BLaER1 treated with 17β-estradiol and CSF1 and Interleukin-3, amounts not matched to agents 10 nM and 100 nM (cell line): ENCODE data around the gene DPP10.
A peak's percentile ranks its signal among the peaks of the same experiment; 100 is the strongest.

Source experiments
- H3K27ac ChIP-seq, 11 experiments: shearing (Covaris generic); formaldehyde crosslinking; 2 replicates each; pipeline ENCODE4 v1.8.1; 2022
- H3K27me3 ChIP-seq, 11 experiments: shearing (Covaris generic); formaldehyde crosslinking; 2 replicates each; pipeline ENCODE4 v1.8.1; 2022
- H3K36me3 ChIP-seq, 11 experiments: shearing (Covaris generic); formaldehyde crosslinking; 2 replicates each; pipeline ENCODE4 v1.8.1; 2022
- H3K4me1 ChIP-seq, 10 experiments: shearing (Covaris generic); formaldehyde crosslinking; 2 replicates each; pipeline ENCODE4 v1.8.1; 2022
- H3K4me2 ChIP-seq, 11 experiments: shearing (Covaris generic); formaldehyde crosslinking; 2 replicates each; pipeline ENCODE4 v1.8.1; 2022
- H3K4me3 ChIP-seq, 10 experiments: shearing (Covaris generic); formaldehyde crosslinking; 2 replicates each; pipeline ENCODE4 v1.8.1; 2022
- H3K9ac ChIP-seq, 11 experiments: shearing (Covaris generic); formaldehyde crosslinking; 2 replicates each; pipeline ENCODE4 v1.8.1; 2022
- H3K9me3 ChIP-seq, 11 experiments: shearing (Covaris generic); formaldehyde crosslinking; replicated peaks in 1 of 11; 2 replicates each; pipeline ENCODE4 v1.8.1; 2022
- H4K20me1 ChIP-seq, 11 experiments: shearing (Covaris generic); formaldehyde crosslinking; 2 replicates each; pipeline ENCODE4 v1.8.1; 2022
- Cebpa-rat ChIP-seq, 11 experiments: shearing (Covaris generic); IDR thresholded peaks; 2 replicates each; pipeline ENCODE4 v1.8.1; 2022

The DPP10 gene

GRCh38 chr2:114752425-114752824 lies 310.0 kb downstream of the DPP10 start:
- no peaks in the 10 kb centered on the region for H3K36me3 ChIP-seq
- no peak overlapping the region for H3K27ac ChIP-seq
- H3K4me2 ChIP-seq: no peak overlapping the region
- no peak overlapping the region for H3K9ac ChIP-seq
- TF ChIP-seq Cebpa-rat (IDR thresholded peaks at IDR 0.05): no peak
- no peaks in the 10 kb centered on the region for H3K9me3 ChIP-seq
- no peaks in the 10 kb centered on the region for H4K20me1 ChIP-seq
- no peak overlapping the region for H3K4me3 ChIP-seq
- no peaks in the 10 kb centered on the region for H3K4me1 ChIP-seq
- no peaks in the 10 kb centered on the region for H3K27me3 ChIP-seq

GRCh38 chr2:114753145-114753544 lies 310.7 kb downstream of the DPP10 start:
- Histone ChIP-seq H3K4me1 (no peaks in the 10 kb centered on the region), H3K27me3 (no peaks in the 10 kb centered on the region), H3K27ac (no peak overlapping the region), H3K9ac (no peak overlapping the region), H3K4me2 (no peak overlapping the region), H3K4me3 (no peak overlapping the region), H3K9me3 (no peaks in the 10 kb centered on the region), H3K36me3 (no peaks in the 10 kb centered on the region), H4K20me1 (no peaks in the 10 kb centered on the region)
- TF ChIP-seq Cebpa-rat (IDR thresholded peaks at IDR 0.05): no peak

GRCh38 chr2:114754907-114755563 lies 312.6 kb downstream of the DPP10 start:
- Histone ChIP-seq H3K4me2 (no peak overlapping the region), H3K4me1 (no peaks in the 10 kb centered on the region), H3K4me3 (no peak overlapping the region), H4K20me1 (no peaks in the 10 kb centered on the region), H3K9me3 (no peaks in the 10 kb centered on the region), H3K36me3 (no peaks in the 10 kb centered on the region), H3K27me3 (no peaks in the 10 kb centered on the region), H3K27ac (no peak overlapping the region), H3K9ac (no peak overlapping the region)
- TF ChIP-seq Cebpa-rat (IDR thresholded peaks at IDR 0.05): no peak

- Histone ChIP-seq H3K27ac (no peak overlapping the region), H3K9ac (no peak overlapping the region), H3K27me3 (no peaks in the 10 kb centered on the region), H3K4me1 (no peaks in the 10 kb centered on the region), H3K9me3 (no peaks in the 10 kb centered on the region), H4K20me1 (no peaks in the 10 kb centered on the region), H3K4me2 (no peak overlapping the region), H3K4me3 (no peak overlapping the region), H3K36me3 (no peaks in the 10 kb centered on the region)
- no peak for TF ChIP-seq Cebpa-rat (IDR thresholded peaks at IDR 0.05)
Observed at GRCh38 chr2:114762376-114762775, 319.9 kb downstream of the DPP10 start.

- Histone ChIP-seq H3K36me3 (no peaks in the 10 kb centered on the region), H3K9me3 (no peaks in the 10 kb centered on the region), H3K27ac (no peak overlapping the region), H3K27me3 (no peaks in the 10 kb centered on the region), H3K4me2 (no peak overlapping the region), H3K4me3 (no peak overlapping the region), H3K9ac (no peak overlapping the region), H4K20me1 (no peaks in the 10 kb centered on the region), H3K4me1 (no peaks in the 10 kb centered on the region)
- no peak for TF ChIP-seq Cebpa-rat (IDR thresholded peaks at IDR 0.05)
Observed at GRCh38 chr2:114762986-114763385, 320.5 kb downstream of the DPP10 start.

- no peak overlapping the region for H3K9ac ChIP-seq
- H3K27ac ChIP-seq: no peak overlapping the region
- H3K36me3 ChIP-seq: no peaks in the 10 kb centered on the region
- TF ChIP-seq Cebpa-rat (IDR thresholded peaks at IDR 0.05): no peak
- no peaks in the 10 kb centered on the region for H3K27me3 ChIP-seq
- H3K4me1 ChIP-seq: no peaks in the 10 kb centered on the region
- H3K4me2 ChIP-seq: no peak overlapping the region
- no peak overlapping the region for H3K4me3 ChIP-seq
- no peaks in the 10 kb centered on the region for H3K9me3 ChIP-seq
- no peaks in the 10 kb centered on the region for H4K20me1 ChIP-seq
Observed at GRCh38 chr2:114769110-114769509, 326.7 kb downstream of the DPP10 start.

- no peak for TF ChIP-seq Cebpa-rat (IDR thresholded peaks at IDR 0.05)
- Histone ChIP-seq H3K4me2 (no peak overlapping the region), H3K36me3 (no peaks in the 10 kb centered on the region), H4K20me1 (no peaks in the 10 kb centered on the region), H3K9ac (no peak overlapping the region), H3K27ac (no peak overlapping the region), H3K9me3 (no peaks in the 10 kb centered on the region), H3K27me3 (no peaks in the 10 kb centered on the region), H3K4me1 (no peaks in the 10 kb centered on the region), H3K4me3 (no peak overlapping the region)
Observed at GRCh38 chr2:114769991-114770390, 327.6 kb downstream of the DPP10 start.

- no peak overlapping the region for H3K4me3 ChIP-seq
- H3K36me3 ChIP-seq: no peaks in the 10 kb centered on the region
- H3K27ac ChIP-seq: no peak overlapping the region
- H3K9ac ChIP-seq: no peak overlapping the region
- H3K4me1 ChIP-seq: peaks cover 0 to 23% (median 14%) of the 10 kb centered on the region in 10 experiments; a peak in 17 of 20 replicates
- H3K4me2 ChIP-seq: peak overlapping the region in 4 of 11 experiments; percentile 5 to 72 (median 69); a peak in 5 of 22 replicates
- no peaks in the 10 kb centered on the region for H4K20me1 ChIP-seq
- no peaks in the 10 kb centered on the region for H3K27me3 ChIP-seq
- H3K9me3 ChIP-seq: no peaks in the 10 kb centered on the region
- no peak for TF ChIP-seq Cebpa-rat (IDR thresholded peaks at IDR 0.05)
Observed at GRCh38 chr2:114784046-114784445, 341.6 kb downstream of the DPP10 start.

GRCh38 chr2:114784890-114785583 lies 342.6 kb downstream of the DPP10 start:
- Histone ChIP-seq H3K27ac (peak overlapping the region in 2 of 11 experiments; percentile 6 to 27; a peak in 2 of 22 replicates), H3K4me3 (no peak overlapping the region), H3K27me3 (no peaks in the 10 kb centered on the region), H3K4me2 (peak overlapping the region in 8 of 11 experiments; percentile 52 to 72 (median 60); a peak in 16 of 22 replicates), H3K36me3 (no peaks in the 10 kb centered on the region), H3K9me3 (no peaks in the 10 kb centered on the region), H4K20me1 (no peaks in the 10 kb centered on the region), H3K9ac (0 out of 22 replicates have a peak overlapping the region, but pooled peaks of 3 of the 11 experiments have one; percentile 10 to 33 (median 15)), H3K4me1 (peaks cover 6 to 23% (median 14%) of the 10 kb centered on the region in 10 experiments)
- no peak for TF ChIP-seq Cebpa-rat (IDR thresholded peaks at IDR 0.05)

- Histone ChIP-seq H3K9ac (no peak overlapping the region), H3K9me3 (no peaks in the 10 kb centered on the region), H3K27me3 (no peaks in the 10 kb centered on the region), H4K20me1 (no peaks in the 10 kb centered on the region), H3K4me2 (no peak overlapping the region), H3K4me3 (no peak overlapping the region), H3K4me1 (peaks cover 8 to 23% (median 15%) of the 10 kb centered on the region in 10 experiments), H3K27ac (no peak overlapping the region), H3K36me3 (no peaks in the 10 kb centered on the region)
- TF ChIP-seq Cebpa-rat (IDR thresholded peaks at IDR 0.05): no peak
Observed at GRCh38 chr2:114786901-114787300, 344.5 kb downstream of the DPP10 start.
